Measurements from ENCODE around the gene GRK3. TPM values are rescaled to one million over a fixed set of nuclear protein-coding genes. Genes with fewer than 3 reads are reported as not detected.

GRK3 gene
- polyA plus RNA-seq, 4 donors, result 0.22 to 6.0 (median 2.0) TPM

Other genes with a start within 250 kb of the GRK3 start
- gene MYO18B, start 177.5 kb downstream of the GRK3 start, polyA plus RNA-seq, result 1 to 10 TPM in 1 of 4 donors, under 1 TPM in 3; 0.01 to 1.1 (median 0.37) TPM

Data from small intestine (tissue), 4 donors.